Measurements from ENCODE around the gene BEND2. TPM values are rescaled to one million over a fixed set of nuclear protein-coding genes. Genes with fewer than 3 reads are reported as not detected.

BEND2 gene
- total and polyA plus RNA-seq, 7 donors: not detected

DNA sequence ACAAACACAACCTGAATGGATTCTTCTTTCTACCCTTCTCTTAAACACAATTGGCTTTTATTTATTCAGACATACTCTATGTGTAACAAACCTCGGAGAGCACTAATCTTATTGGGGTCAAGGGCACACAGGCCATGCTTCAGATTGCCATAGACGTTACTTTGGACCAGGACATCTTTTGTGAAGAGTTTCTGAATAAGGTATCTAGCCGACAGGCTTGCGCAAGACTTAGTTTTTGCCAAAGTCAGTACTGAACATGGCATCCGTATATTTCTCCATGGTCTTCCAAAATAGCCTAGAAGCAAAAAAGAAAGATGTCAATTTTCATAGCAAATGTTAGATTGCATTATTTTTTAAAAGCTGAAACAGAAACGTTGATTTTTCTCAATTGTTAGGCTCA, 49.8 kb downstream of the BEND2 start:
- Histone ChIP-seq H3K4me1 (no peaks in the 10 kb centered on the region), H3K9me3 (no peaks in the 10 kb centered on the region), H3K36me3 (no peaks in the 10 kb centered on the region), H3K4me3 (no peak overlapping the region), H3K27me3 (no peaks in the 10 kb centered on the region), H3K27ac (no peak overlapping the region)
- WGBS, 2 donors: 82 to 83% methylated on average over 6 of the region's 6 CpGs
- intact Hi-C loops (cut with DNase I): no loop called here
- TF ChIP-seq POLR2AphosphoS5 (IDR thresholded peaks at IDR 0.05): no peak
- no peak for TF ChIP-seq EP300 (IDR thresholded peaks at IDR 0.05)
- TF ChIP-seq, protein P1, sequence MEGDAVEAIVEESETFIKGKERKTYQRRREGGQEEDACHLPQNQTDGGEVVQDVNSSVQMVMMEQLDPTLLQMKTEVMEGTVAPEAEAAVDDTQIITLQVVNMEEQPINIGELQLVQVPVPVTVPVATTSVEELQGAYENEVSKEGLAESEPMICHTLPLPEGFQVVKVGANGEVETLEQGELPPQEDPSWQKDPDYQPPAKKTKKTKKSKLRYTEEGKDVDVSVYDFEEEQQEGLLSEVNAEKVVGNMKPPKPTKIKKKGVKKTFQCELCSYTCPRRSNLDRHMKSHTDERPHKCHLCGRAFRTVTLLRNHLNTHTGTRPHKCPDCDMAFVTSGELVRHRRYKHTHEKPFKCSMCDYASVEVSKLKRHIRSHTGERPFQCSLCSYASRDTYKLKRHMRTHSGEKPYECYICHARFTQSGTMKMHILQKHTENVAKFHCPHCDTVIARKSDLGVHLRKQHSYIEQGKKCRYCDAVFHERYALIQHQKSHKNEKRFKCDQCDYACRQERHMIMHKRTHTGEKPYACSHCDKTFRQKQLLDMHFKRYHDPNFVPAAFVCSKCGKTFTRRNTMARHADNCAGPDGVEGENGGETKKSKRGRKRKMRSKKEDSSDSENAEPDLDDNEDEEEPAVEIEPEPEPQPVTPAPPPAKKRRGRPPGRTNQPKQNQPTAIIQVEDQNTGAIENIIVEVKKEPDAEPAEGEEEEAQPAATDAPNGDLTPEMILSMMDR (IDR thresholded peaks at IDR 0.05): no peak
- no peak for TF ChIP-seq POLR2A (IDR thresholded peaks at IDR 0.05)
- no peak for DNase-seq

DNA sequence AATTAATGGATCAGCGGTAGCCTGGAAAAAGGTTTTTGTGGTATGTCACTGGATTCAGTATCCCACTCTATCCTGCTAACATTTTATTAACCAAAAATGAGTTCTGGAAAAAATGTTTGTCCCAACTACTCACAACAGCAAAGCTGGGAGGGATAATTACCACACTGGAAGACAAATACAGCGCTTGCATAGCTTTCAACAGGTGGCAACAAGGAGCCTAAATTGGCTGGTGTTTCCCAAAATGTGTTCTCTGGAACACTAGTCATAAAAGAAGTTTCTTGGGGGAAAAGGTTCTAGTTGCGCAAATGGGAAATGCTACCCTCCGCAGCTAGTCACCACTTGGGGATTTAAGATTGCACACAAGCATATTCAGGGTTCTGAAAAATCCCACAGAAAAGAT, 54.6 kb downstream of the BEND2 start:
- 96 to 98% methylated on average over 4 of the region's 4 CpGs for WGBS, 2 donors
- Histone ChIP-seq H3K27ac (no peak overlapping the region), H3K4me3 (no peak overlapping the region), H3K36me3 (no peaks in the 10 kb centered on the region), H3K4me1 (no peaks in the 10 kb centered on the region), H3K9me3 (no peaks in the 10 kb centered on the region), H3K27me3 (no peaks in the 10 kb centered on the region)
- DNase-seq: no peak
- intact Hi-C loops (cut with DNase I): no loop called here
- no peak for TF ChIP-seq POLR2AphosphoS5 (IDR thresholded peaks at IDR 0.05)
- no peak for TF ChIP-seq POLR2A (IDR thresholded peaks at IDR 0.05)
- no peak for TF ChIP-seq EP300 (IDR thresholded peaks at IDR 0.05)
- TF ChIP-seq, protein P1 (IDR thresholded peaks at IDR 0.05): no peak

- H3K36me3 ChIP-seq: no peaks in the 10 kb centered on the region
- intact Hi-C loops (cut with DNase I): no loop called here
- TF ChIP-seq EP300 (IDR thresholded peaks at IDR 0.05) (no peak), POLR2AphosphoS5 (IDR thresholded peaks at IDR 0.05) (no peak), POLR2A (IDR thresholded peaks at IDR 0.05) (no peak)
- TF ChIP-seq, protein P1 (IDR thresholded peaks at IDR 0.05): no peak
These were observed 60.3 kb downstream of the BEND2 start for GRCh38 chrX:18160369-18160768.

DNA sequence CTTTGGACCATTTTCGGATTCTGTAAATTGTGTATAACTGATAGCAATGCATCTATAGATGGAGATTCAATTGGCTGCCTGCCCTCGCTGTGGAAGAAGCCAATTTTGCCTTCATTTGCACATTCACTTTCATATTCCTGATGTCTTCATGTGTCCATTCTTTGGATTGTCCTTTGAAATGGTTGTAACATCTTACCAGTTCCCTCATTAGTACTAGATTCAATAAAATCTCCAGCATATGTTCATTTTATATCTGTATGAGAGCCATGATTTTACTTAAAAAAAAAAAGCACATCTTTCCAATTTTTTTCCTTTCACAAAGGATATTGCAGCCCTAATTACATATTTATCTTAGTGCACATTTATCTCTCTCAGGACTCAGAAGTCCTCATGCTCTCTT, 61.7 kb downstream of the BEND2 start:
- TF ChIP-seq POLR2AphosphoS5 (IDR thresholded peaks at IDR 0.05) (no peak), POLR2A (IDR thresholded peaks at IDR 0.05) (no peak), EP300 (IDR thresholded peaks at IDR 0.05) (no peak)

More at GRCh38 chrX:18160369-18160768, 60.3 kb downstream of the BEND2 start:
- no peak for DNase-seq
- Histone ChIP-seq H3K27me3 (no peaks in the 10 kb centered on the region), H3K9me3 (no peaks in the 10 kb centered on the region), H3K4me3 (no peak overlapping the region), H3K27ac (no peak overlapping the region), H3K4me1 (no peaks in the 10 kb centered on the region)
- WGBS, 2 donors: 34 to 71% methylated on average over 4 of the region's 4 CpGs

DNA sequence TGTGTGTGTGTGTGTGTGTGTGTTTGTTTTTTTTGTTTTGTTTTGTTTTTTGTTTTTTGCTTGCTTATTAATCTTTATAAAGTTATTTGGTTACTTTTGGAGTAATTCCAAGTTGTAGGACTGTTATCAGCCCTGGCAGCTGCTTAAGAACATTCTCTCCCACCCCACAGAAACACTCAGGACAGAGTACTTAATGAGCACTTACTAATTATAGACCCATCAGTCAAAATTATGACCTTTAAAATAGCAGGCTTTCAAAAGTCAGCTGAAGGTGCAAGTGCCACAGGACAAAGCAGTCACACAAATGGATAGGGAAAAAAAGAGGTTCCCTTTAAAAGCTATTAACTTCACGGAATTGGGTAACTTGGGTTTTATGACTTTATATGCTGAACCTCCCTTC, 69.0 kb downstream of the BEND2 start:
- intact Hi-C loops (cut with DNase I): no loop called here
- H3K36me3 ChIP-seq: no peaks in the 10 kb centered on the region
- no peak for DNase-seq
- H3K4me3 ChIP-seq: no peak overlapping the region
- no peak overlapping the region for H3K27ac ChIP-seq
- no peaks in the 10 kb centered on the region for H3K27me3 ChIP-seq
- WGBS, 2 donors: 39 to 52% methylated on average over 1 of the region's 1 CpG
- H3K4me1 ChIP-seq: peaks cover 0 to 4% (median 0%) of the 10 kb centered on the region in 4 donors
- no peak for TF ChIP-seq POLR2AphosphoS5 (IDR thresholded peaks at IDR 0.05)
- TF ChIP-seq, protein P1 (IDR thresholded peaks at IDR 0.05): no peak
- TF ChIP-seq EP300 (IDR thresholded peaks at IDR 0.05): no peak
- TF ChIP-seq POLR2A (IDR thresholded peaks at IDR 0.05): no peak
- H3K9me3 ChIP-seq: no peaks in the 10 kb centered on the region

More for the DNA sequence above, 61.7 kb downstream of the BEND2 start:
- no peaks in the 10 kb centered on the region for H3K9me3 ChIP-seq
- no peak overlapping the region for H3K4me3 ChIP-seq
- H3K27ac ChIP-seq: no peak overlapping the region
- no peaks in the 10 kb centered on the region for H3K4me1 ChIP-seq
- DNase-seq: no peak
- intact Hi-C loops (cut with DNase I): no loop called here
- H3K27me3 ChIP-seq: no peaks in the 10 kb centered on the region
- 85 to 86% methylated on average over 2 of the region's 2 CpGs for WGBS, 2 donors
- H3K36me3 ChIP-seq: no peaks in the 10 kb centered on the region

All from sigmoid colon (tissue), 7 donors.